NB4 (cell line): Measurements from ENCODE around the gene PITHD1.

Experiments used
- MAX ChIP-seq: IDR thresholded peaks from 2 replicates; pipeline ENCODE4 v1.6.1; 2011; ENCODE audit warnings: low read depth, low read length
- MYC ChIP-seq: IDR thresholded peaks from 2 replicates; pipeline ENCODE4 v1.6.1; 2011; ENCODE audit warnings: low read depth, low read length
- POLR2A ChIP-seq: IDR thresholded peaks from 2 replicates; pipeline ENCODE4 v1.6.1; 2011; ENCODE audit warnings: mild to moderate bottlenecking; ENCODE audit not compliant: insufficient read length; ENCODE audit errors: extremely low read depth
- TF ChIP-seq, protein P1 (sequence below): IDR thresholded peaks from one replicate; pipeline ENCODE4 v1.5.1; 2012; ENCODE audit warnings: low read depth, low read length

DNA sequence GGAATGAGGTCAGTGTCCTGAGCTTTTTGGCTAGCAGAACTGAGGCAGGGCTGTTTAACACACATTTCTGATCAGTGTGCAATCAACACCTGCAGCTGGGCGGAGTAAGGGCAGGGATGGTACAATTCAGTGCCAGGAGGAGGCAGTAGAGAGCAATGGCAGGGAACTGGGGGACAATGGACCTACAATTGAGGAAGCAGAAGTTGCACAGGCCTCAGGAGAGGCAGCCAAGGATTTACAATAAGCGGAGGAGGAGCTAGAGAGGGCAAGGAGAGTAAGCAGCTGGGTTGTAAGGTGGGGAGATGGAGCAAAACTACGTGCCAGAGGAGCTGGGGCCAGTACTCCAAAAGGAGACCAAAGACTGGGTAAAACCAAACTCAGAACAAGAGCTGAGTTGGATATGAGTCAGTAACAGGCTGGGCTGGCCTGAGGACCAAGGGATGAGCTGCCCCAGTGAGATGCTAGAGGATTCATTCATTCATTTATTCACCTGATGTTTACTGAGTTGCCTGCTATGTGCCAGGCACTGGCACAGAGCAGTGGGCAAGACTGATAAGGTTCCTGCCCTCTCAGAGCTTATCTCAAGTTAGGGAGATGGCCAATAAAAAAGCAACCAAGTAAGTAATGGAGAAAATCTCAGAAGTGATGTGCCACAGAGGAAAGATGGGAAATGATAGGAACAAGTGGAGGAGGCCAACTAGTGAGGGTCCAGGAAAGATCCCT is 32.8 kb downstream of the PITHD1 start:
- TF ChIP-seq, protein P1, sequence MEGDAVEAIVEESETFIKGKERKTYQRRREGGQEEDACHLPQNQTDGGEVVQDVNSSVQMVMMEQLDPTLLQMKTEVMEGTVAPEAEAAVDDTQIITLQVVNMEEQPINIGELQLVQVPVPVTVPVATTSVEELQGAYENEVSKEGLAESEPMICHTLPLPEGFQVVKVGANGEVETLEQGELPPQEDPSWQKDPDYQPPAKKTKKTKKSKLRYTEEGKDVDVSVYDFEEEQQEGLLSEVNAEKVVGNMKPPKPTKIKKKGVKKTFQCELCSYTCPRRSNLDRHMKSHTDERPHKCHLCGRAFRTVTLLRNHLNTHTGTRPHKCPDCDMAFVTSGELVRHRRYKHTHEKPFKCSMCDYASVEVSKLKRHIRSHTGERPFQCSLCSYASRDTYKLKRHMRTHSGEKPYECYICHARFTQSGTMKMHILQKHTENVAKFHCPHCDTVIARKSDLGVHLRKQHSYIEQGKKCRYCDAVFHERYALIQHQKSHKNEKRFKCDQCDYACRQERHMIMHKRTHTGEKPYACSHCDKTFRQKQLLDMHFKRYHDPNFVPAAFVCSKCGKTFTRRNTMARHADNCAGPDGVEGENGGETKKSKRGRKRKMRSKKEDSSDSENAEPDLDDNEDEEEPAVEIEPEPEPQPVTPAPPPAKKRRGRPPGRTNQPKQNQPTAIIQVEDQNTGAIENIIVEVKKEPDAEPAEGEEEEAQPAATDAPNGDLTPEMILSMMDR: peak; percentile 89
- TF ChIP-seq MYC: 0 out of 2 replicates have a peak, but pooled peaks have one; percentile 51
- TF ChIP-seq POLR2A: no peak
- TF ChIP-seq MAX: peak; percentile 41; the same call in 1 of the 2 replicates
